ENCODE data around the gene MFN2. TPM values are rescaled to one million over a fixed set of nuclear protein-coding genes. Genes with fewer than 3 reads are reported as not detected.

The MFN2 gene
- total RNA-seq, 1 donor from 2014 or later, result 46.5 TPM

DNA sequence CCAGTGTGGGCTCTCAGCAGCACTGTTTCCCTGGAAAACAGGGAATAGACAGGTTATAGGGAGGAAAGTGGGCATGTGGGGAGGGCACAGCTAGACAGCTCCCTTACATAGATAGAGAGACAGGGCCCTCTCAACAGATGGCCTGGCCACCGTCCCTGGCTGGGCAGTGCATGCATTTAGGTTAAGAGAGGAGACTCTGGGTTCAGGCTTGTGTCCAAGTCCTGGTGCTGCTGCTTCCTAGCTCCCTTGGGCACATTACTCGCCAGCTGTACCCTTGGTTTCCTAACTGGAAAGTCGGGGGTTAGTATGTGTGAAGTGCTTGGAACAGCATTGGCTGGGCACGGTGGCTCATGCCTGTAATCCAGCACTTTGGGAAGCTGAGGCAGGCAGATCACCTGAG lies 36.6 kb upstream of the MFN2 start:
- ChIA-PET POLR2A (no interaction called here), CTCF (no interaction called here)
- Mint-ChIP-seq H3K27me3 (no peaks in the 10 kb centered on the region), H3K36me3 (ENCODE audit: low read depth) (no peaks in the 10 kb centered on the region), H3K4me1 (no peaks in the 10 kb centered on the region), H3K9me3 (no peaks in the 10 kb centered on the region), H3K4me3 (no peak overlapping the region), H3K27ac (no peak overlapping the region)
- intact Hi-C loops (cut with micrococcal nuclease), result no loop called here
- TF ChIP-seq, protein P1, sequence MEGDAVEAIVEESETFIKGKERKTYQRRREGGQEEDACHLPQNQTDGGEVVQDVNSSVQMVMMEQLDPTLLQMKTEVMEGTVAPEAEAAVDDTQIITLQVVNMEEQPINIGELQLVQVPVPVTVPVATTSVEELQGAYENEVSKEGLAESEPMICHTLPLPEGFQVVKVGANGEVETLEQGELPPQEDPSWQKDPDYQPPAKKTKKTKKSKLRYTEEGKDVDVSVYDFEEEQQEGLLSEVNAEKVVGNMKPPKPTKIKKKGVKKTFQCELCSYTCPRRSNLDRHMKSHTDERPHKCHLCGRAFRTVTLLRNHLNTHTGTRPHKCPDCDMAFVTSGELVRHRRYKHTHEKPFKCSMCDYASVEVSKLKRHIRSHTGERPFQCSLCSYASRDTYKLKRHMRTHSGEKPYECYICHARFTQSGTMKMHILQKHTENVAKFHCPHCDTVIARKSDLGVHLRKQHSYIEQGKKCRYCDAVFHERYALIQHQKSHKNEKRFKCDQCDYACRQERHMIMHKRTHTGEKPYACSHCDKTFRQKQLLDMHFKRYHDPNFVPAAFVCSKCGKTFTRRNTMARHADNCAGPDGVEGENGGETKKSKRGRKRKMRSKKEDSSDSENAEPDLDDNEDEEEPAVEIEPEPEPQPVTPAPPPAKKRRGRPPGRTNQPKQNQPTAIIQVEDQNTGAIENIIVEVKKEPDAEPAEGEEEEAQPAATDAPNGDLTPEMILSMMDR (IDR thresholded peaks at IDR 0.05), result no peak
- ATAC-seq (ENCODE audit: low read depth) (no peak), DNase-seq (no peak)

DNA sequence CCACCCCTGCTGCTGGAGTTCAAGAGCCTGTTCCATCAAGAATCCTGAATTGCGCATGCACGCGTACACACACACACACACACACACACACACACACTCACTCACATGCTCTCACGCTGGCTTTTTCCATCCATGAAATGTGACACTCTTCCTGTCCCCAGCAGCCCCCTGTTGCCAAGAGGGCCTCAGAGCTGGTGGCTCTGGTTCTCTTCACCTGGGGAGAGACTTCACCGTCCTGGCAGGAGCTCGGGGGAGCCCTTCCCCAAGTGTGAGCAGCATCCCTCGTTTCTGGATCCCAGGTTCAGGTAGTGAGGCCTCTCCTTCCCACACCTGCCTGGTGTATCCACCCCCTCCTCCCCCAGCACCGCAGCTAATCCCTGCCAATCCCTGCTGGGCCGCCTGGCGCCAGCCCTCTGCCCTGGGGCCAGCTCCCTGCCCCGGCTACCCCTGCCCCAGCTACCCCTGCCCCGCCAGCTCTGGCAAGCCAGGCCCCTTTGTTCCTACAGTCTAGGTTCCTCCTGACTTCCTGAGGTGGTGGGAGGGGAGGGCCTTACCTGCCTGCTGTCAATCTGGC lies 35.8 kb upstream of the MFN2 start:
- TF ChIP-seq, protein P1 (IDR thresholded peaks at IDR 0.05), result no peak
- no peak for DNase-seq
- no peaks in the 10 kb centered on the region for H3K4me1 Mint-ChIP-seq
- H3K36me3 Mint-ChIP-seq (ENCODE audit: low read depth), result no peaks in the 10 kb centered on the region
- no peak for ATAC-seq (ENCODE audit: low read depth)
- H3K4me3 Mint-ChIP-seq, result no peak overlapping the region
- no peak overlapping the region for H3K27ac Mint-ChIP-seq
- intact Hi-C loops (cut with micrococcal nuclease), result no loop called here
- H3K27me3 Mint-ChIP-seq, result no peaks in the 10 kb centered on the region
- POLR2A ChIA-PET, result interaction anchor here (1.3 kb wide), 1 partner anchor 37 kb away, joined by 5 read pairs; no protein-coding TSS in a partner anchor
- H3K9me3 Mint-ChIP-seq, result no peaks in the 10 kb centered on the region
- CTCF ChIA-PET, result no interaction called here

DNA sequence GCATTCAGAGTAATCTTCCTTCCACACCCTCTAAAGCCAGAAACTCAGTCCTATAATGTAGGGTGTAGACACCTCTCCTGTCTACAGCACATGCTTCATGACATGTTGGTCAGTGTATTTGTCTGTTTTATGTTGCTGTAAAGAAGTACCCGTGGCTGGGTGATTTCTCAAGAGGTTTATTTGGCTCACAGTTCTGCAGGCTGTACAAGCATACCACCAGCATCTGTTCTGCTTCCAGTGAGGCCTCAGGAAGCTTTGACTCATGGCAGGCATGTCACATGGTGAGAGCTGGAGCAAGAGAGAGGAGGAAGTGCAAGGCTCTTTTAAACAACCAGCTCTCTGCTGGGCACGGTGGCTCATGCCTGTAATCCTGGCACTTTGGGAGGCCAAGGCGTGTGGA lies 33.6 kb upstream of the MFN2 start:
- intact Hi-C loops (cut with micrococcal nuclease), result no loop called here
- no peaks in the 10 kb centered on the region for H3K4me1 Mint-ChIP-seq
- no peak overlapping the region for H3K4me3 Mint-ChIP-seq
- no peaks in the 10 kb centered on the region for H3K9me3 Mint-ChIP-seq
- ChIA-PET POLR2A (interaction anchor here (0.6 kb wide), 1 partner anchor 99 kb away, joined by 7 read pairs; no protein-coding TSS in a partner anchor), CTCF (no interaction called here)
- TF ChIP-seq, protein P1 (IDR thresholded peaks at IDR 0.05), result no peak
- H3K27ac Mint-ChIP-seq, result no peak overlapping the region
- DNase-seq, result no peak
- H3K36me3 Mint-ChIP-seq (ENCODE audit: low read depth), result no peaks in the 10 kb centered on the region
- no peaks in the 10 kb centered on the region for H3K27me3 Mint-ChIP-seq
- ATAC-seq (ENCODE audit: low read depth), result no peak

DNA sequence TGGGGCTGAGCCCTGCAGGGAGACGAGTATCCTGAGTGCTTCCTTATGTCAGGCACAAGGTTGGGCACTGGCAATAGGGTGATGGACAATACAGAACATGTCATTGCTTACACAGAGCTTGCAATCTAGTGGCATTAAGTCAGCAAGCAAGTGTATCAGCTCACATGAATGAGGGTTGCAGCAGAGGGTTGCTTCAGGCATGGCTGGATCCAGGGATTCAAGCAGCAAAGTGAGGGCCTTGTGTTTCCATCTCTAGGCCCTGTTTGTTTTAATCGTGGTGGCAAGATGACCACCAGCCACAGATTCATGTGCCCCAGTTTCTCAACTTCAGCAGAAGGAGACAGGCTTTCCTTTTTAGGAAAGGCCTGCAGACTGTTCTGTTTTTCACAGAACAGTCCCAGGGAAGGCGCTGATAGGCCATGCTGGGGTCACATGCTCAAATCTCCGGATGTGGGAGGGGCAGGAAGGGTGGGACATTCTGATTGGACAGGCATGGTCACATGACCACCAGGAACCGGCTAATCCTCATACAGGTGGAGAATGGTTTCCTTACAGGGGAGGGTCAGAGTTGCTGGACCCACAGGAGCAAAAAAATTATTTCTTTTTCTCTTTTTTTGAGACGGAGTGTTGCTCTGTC lies 31.3 kb upstream of the MFN2 start:
- Mint-ChIP-seq H3K36me3 (ENCODE audit: low read depth) (peaks cover 1% of the 10 kb centered on the region), H3K4me1 (no peaks in the 10 kb centered on the region), H3K4me3 (no peak overlapping the region), H3K27ac (no peak overlapping the region), H3K27me3 (no peaks in the 10 kb centered on the region), H3K9me3 (no peaks in the 10 kb centered on the region)
- intact Hi-C loops (cut with micrococcal nuclease), result no loop called here
- POLR2A ChIA-PET, result no interaction called here
- ATAC-seq (ENCODE audit: low read depth) (no peak), DNase-seq (no peak)
- TF ChIP-seq, protein P1 (IDR thresholded peaks at IDR 0.05), result no peak
- CTCF ChIA-PET, result no interaction called here

DNA sequence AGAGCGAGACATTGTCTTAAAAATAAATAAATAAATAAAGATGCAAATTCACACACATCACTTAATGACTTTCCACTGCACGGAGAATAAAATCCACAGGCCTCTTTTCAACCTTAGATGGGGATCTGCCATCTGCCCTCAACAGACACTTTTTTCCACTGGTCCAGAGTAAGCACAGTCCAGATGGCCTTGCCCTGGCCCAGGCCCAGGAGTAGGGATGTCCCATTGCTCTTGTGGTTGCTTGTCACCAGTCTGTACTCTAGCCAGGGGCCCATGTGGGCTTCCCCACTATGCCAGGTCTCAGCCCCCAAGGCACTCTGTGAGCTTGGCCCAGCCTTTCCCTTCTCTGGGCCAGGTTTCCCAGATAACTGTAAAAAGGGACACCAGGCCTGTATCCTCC lies 28.3 kb upstream of the MFN2 start:
- H3K9me3 Mint-ChIP-seq, result no peaks in the 10 kb centered on the region
- H3K27me3 Mint-ChIP-seq, result no peaks in the 10 kb centered on the region
- ATAC-seq (ENCODE audit: low read depth) (no peak), DNase-seq (no peak)
- H3K4me3 Mint-ChIP-seq, result no peak overlapping the region
- intact Hi-C loops (cut with micrococcal nuclease), result no loop called here
- TF ChIP-seq, protein P1 (IDR thresholded peaks at IDR 0.05), result no peak
- no peak overlapping the region for H3K27ac Mint-ChIP-seq
- no peaks in the 10 kb centered on the region for H3K4me1 Mint-ChIP-seq
- peaks cover 1% of the 10 kb centered on the region for H3K36me3 Mint-ChIP-seq (ENCODE audit: low read depth)
- ChIA-PET POLR2A (no interaction called here), CTCF (no interaction called here)

Measured in activated B cell treated with CpG ODN at 0.5 μM for 24 hours (primary cell).